K562 (cell line): ENCODE measurements around the gene NR1H3. TPM values are rescaled to one million over a fixed set of nuclear protein-coding genes. Genes with fewer than 3 reads are reported as not detected.

Source experiments
- ATAC-seq: fragments of 200-7000 bp; cut with Tn5 transposase; 3 replicates; pipeline ENCODE4 v1.9.1; 2020; ENCODE audit warnings: moderate library complexity
- BruUV-seq: library from RNA; stranded (reverse); fragments of 400-500 nt; replicated peaks from 2 replicates; lab custom pipeline; 2021; lab: Mats Ljungman, UMichigan
- CTCF ChIA-PET: fragments of 300-600 bp; formaldehyde crosslinking; extraction: SDS; loops from one replicate; lab custom pipeline; 2021; ENCODE audit warnings: low intra/inter-chr PET ratio; lab: Yijun Ruan, JAX
- POLR2A ChIA-PET: fragments of 300-600, 350-650 bp; sonication (Branson Sonifier 250); formaldehyde crosslinking; extraction: SDS; loops from one replicate; lab custom pipeline; 2021; ENCODE audit warnings: antibody characterized with exemption, inconsistent platforms; lab: Yijun Ruan, JAX
- DNase-seq, 4 experiments: peaks; one replicate each; pipeline versions ENCODE4 v3.0.0 to v3.0.0-alpha.2; 2011 to 2018; ENCODE audit warnings: low spot score in 3 of 4, mixed read lengths in 3 of 4; ENCODE audit errors: extremely low read depth in 1 of 4
- FAIRE-seq: peaks from 2 replicates; lab custom pipeline; 2011; peaks lifted over from hg19 to GRCh38; lab: Jason Lieb, UNC
- H2AFZ ChIP-seq: 2 replicates; pipeline ENCODE4 v1.6.0; 2011; ENCODE audit warnings: low read depth, low read length, control low read depth, inconsistent platforms
- H3K27ac ChIP-seq: fragments of 200-600 bp; 3 replicates; pipeline ENCODE4 v1.8.0; 2011; ENCODE audit warnings: low read depth, mild to moderate bottlenecking, control low read depth, inconsistent platforms, low read length, moderate library complexity, mixed read lengths; ENCODE audit errors: extremely low read depth
- H3K27me3 ChIP-seq, 2 experiments: fragments of 300-600 bp in 1 of 2; 2 replicates in 1 of 2; 3 replicates in 1 of 2; pipeline versions ENCODE4 v1.6.0 to v1.8.0; 2011; ENCODE audit warnings: inconsistent platforms in 2 of 2, low read length in 2 of 2, mild to moderate bottlenecking in 1 of 2, mixed read lengths in 1 of 2, moderate library complexity in 1 of 2; ENCODE audit not compliant: control insufficient read depth in 2 of 2, insufficient read depth in 2 of 2
- H3K36me3 ChIP-seq: fragments of 300-600 bp; 3 replicates; pipeline ENCODE4 v1.8.0; 2011; ENCODE audit warnings: mild to moderate bottlenecking, low read length, inconsistent platforms; ENCODE audit not compliant: control insufficient read depth, insufficient read depth
- H3K4me1 ChIP-seq, 2 experiments: fragments of 200-600 bp in 1 of 2; replicated peaks in 1 of 2; 2 replicates in 1 of 2; 3 replicates in 1 of 2; pipeline versions ENCODE4 v1.5.1 to v1.8.0; 2011; ENCODE audit warnings: inconsistent platforms in 2 of 2, low read length in 2 of 2, mild to moderate bottlenecking in 1 of 2, mixed read lengths in 1 of 2, moderate library complexity in 1 of 2; ENCODE audit not compliant: control insufficient read depth in 2 of 2, insufficient read depth in 2 of 2
- H3K4me2 ChIP-seq: 2 replicates; pipeline ENCODE4 v1.6.1; 2011; ENCODE audit warnings: low read length, control low read depth, inconsistent platforms, mixed read lengths; ENCODE audit not compliant: insufficient read depth
- H3K4me3 ChIP-seq: fragments of 200-600 bp; sonication (generic), shearing (Covaris generic); 2 replicates; pipeline ENCODE4 v1.5.1; 2016; ENCODE audit warnings: control low read depth, inconsistent platforms
- H3K79me2 ChIP-seq: fragments of 200-600 bp; 3 replicates; pipeline ENCODE4 v1.8.0; 2011; ENCODE audit warnings: low read length, inconsistent platforms; ENCODE audit not compliant: control insufficient read depth, insufficient read depth
- H3K9ac ChIP-seq, 2 experiments: 2 replicates each; pipeline versions ENCODE4 v1.6.0 to v1.6.1; 2011; ENCODE audit warnings: low read depth in 2 of 2, low read length in 2 of 2, control low read depth in 1 of 2, inconsistent platforms in 1 of 2, mild to moderate bottlenecking in 1 of 2, mixed read lengths in 1 of 2; ENCODE audit not compliant: insufficient read depth in 1 of 2
- H3K9me1 ChIP-seq: one replicate; pipeline ENCODE4 v1.6.0; 2011; ENCODE audit warnings: inconsistent platforms, mild to moderate bottlenecking, low read length, moderate library complexity; ENCODE audit not compliant: control insufficient read depth, insufficient read depth
- H3K9me3 ChIP-seq: replicated peaks from 2 replicates; pipeline ENCODE4 v1.5.1; 2011; ENCODE audit warnings: low read depth, low read length, inconsistent platforms; ENCODE audit not compliant: control insufficient read depth, insufficient read depth
- H4K20me1 ChIP-seq: replicated peaks from 2 replicates; pipeline ENCODE4 v1.6.1; 2011; ENCODE audit warnings: low read length, inconsistent platforms, mixed read lengths; ENCODE audit not compliant: control insufficient read depth, insufficient read depth
- AFF1 ChIP-seq, 2 experiments: fragments of 450-650 bp; IDR thresholded peaks; 2 replicates each; pipeline ENCODE4 v1.6.1; 2018; ENCODE audit warnings: mild to moderate bottlenecking in 2 of 2, low read depth in 1 of 2; ENCODE audit not compliant: partially characterized antibody in 2 of 2
- CCAR2 ChIP-seq: fragments of 200-400 bp; formaldehyde crosslinking; IDR thresholded peaks from 2 replicates; pipeline ENCODE4 v1.6.1; 2017; ENCODE audit warnings: mild to moderate bottlenecking, low read depth, low read length
- CHD4 ChIP-seq: fragments of 200-600 bp; sonication (generic); IDR thresholded peaks from 3 replicates; pipeline ENCODE4 v1.6.1; 2012; ENCODE audit warnings: low read depth, mild to moderate bottlenecking, mixed read lengths, low read length, inconsistent platforms; ENCODE audit not compliant: insufficient read depth, insufficient replicate concordance, poor library complexity, severe bottlenecking
- ETV6 ChIP-seq, 3 experiments: fragments of 150-350 bp in 1 of 3; sonication (generic) in 1 of 3; formaldehyde crosslinking in 1 of 3; IDR thresholded peaks; 2 replicates each; pipeline versions ENCODE4 v1.6.1 to v1.8.0; 2014 to 2022; ENCODE audit warnings: borderline replicate concordance in 2 of 3, low read depth in 2 of 3, antibody characterized with exemption in 1 of 3, low read length in 1 of 3, mild to moderate bottlenecking in 1 of 3, missing genetic modification reagents in 1 of 3
- GABPA ChIP-seq: fragments of 200-800 bp; sonication (Bioruptor generic); conservative IDR thresholded peaks from 2 replicates; pipeline ENCODE4 v1.6.1; 2016; ENCODE audit warnings: low read depth, missing genetic modification characterization, missing compliant biosample characterization
- KDM4B ChIP-seq, 2 experiments: fragments of 450-650 bp in 1 of 2; sonication (generic) in 1 of 2; IDR thresholded peaks; 2 replicates each; pipeline ENCODE4 v1.6.1; 2016 to 2017; ENCODE audit warnings: borderline replicate concordance in 2 of 2, antibody characterized with exemption in 1 of 2, low read depth in 1 of 2, mild to moderate bottlenecking in 1 of 2
- SAP30 ChIP-seq: fragments of 200-600 bp; sonication (generic); IDR thresholded peaks from 2 replicates; pipeline ENCODE4 v1.6.1; 2012; ENCODE audit warnings: borderline replicate concordance, low read depth, mild to moderate bottlenecking, moderate library complexity, low read length, control low read depth, inconsistent platforms; ENCODE audit not compliant: insufficient read depth, poor library complexity, severe bottlenecking
- SMARCA5 ChIP-seq: fragments of 450-650 bp; IDR thresholded peaks from 2 replicates; pipeline ENCODE4 v1.6.1; 2016
- WHSC1 ChIP-seq: IDR thresholded peaks from one replicate; pipeline ENCODE4 v1.6.1; 2012; ENCODE audit warnings: low read length, control low read depth, inconsistent platforms
- ZNF146 ChIP-seq: IDR thresholded peaks from one replicate; pipeline ENCODE4 v1.6.1; 2018; ENCODE audit warnings: missing compliant biosample characterization; ENCODE audit not compliant: unreplicated experiment
- ZNF695 ChIP-seq: fragments of 450-650 bp; formaldehyde crosslinking; IDR thresholded peaks from 2 replicates; pipeline ENCODE4 v1.4.0; 2020; ENCODE audit warnings: mild to moderate bottlenecking, moderate library complexity
- in situ Hi-C: fragments of 300-500 bp; cut with MboI; formaldehyde crosslinking; loops from 4 replicates; pipeline ENCODE4 v1.15.0; 2018; ENCODE audit warnings: inconsistent platforms, mixed read lengths
- intact Hi-C: fragments of 100-400 bp; cut with micrococcal nuclease; formaldehyde crosslinking; loops from 2 replicates; pipeline ENCODE4 v1.14.2; 2022
- polyA plus RNA-seq, 8 experiments: library from polyadenylated mRNA; depleted of rRNA in 4 of 8; stranded (reverse) in 5 of 8; unstranded in 3 of 8; fragments of >200 nt; fragmentation: Nextera tagmentation in 2 of 8; fragmentation: Illumina TruSeq in 1 of 8; extraction: Ambion mirVana in 2 of 8; extraction: Trizol in 1 of 8; gene quantifications; 2 replicates each; pipeline versions ENCODE4 v1.2.1 to v1.2.3, GENCODE V29; 2011 to 2014; ENCODE audit warnings: inconsistent platforms in 1 of 8, missing spikeins in 1 of 8
- total RNA-seq, 7 experiments: library from RNA; depleted of rRNA in 6 of 7; stranded (reverse); fragments of >200 nt in 6 of 7; fragmentation: Illumina TruSeq in 2 of 7; extraction: Trizol in 2 of 7; gene quantifications; 2 replicates each; pipeline versions ENCODE4 v1.2.1 to v1.2.3, GENCODE V29; 2011 to 2021; ENCODE audit warnings: low replicate concordance in 1 of 7
- TF ChIP-seq, protein P1 (sequence below): fragments of 250-450 bp; sonication (Bioruptor Pico); IDR thresholded peaks from 2 replicates; pipeline ENCODE4 v1.5.0; 2020; ENCODE audit warnings: mild to moderate bottlenecking, borderline replicate concordance
- TF ChIP-seq, protein P2 (sequence below): fragments of 200-800 bp; sonication (Bioruptor generic); IDR thresholded peaks from 2 replicates; pipeline ENCODE4 v1.6.1; 2017; ENCODE audit warnings: missing genetic modification characterization, missing compliant biosample characterization

NR1H3 gene
- total and polyA plus RNA-seq, 9 of the 15 experiments (the other 6 are each of a cell fraction or from before 2014, with no cell fraction given): 8.2 to 26.0 (median 11.9) TPM

DNA sequence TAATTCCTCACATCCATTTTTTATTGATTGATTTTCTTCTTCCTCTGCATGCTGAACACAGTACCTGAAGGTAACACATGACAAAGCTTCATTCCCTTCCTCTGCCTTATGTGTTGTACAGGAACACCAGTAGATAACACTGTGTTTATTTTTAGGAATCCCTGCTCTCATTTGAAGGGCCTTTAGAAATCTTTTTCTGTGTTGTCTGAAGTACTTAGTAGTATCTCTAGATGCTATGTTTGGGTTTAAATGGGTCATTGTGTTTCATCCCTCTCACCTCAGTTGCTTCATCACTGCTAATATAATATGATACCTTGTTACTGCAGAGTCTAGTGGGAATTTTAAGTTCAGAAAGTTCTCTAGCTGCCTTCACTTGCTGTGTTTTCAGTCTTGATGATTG, 22.3 kb downstream of the NR1H3 start:
- H3K4me2 ChIP-seq: no peak overlapping the region
- intact Hi-C loops (no loop called here), in situ Hi-C loops (no loop called here)
- POLR2A ChIA-PET: interaction anchor here (0.6 to 1.9 kb wide), 2 partner anchors 11 to 107 kb away, joined by 3 to 5 read pairs; no protein-coding TSS in a partner anchor
- H4K20me1 ChIP-seq: 0 out of 2 replicates have a peak, but pooled peaks cover 3% of the 10 kb centered on the region
- H3K27ac ChIP-seq: no peak overlapping the region
- H3K4me1 ChIP-seq: peaks cover 7 to 21% of the 10 kb centered on the region in 2 experiments
- H3K27me3 ChIP-seq: no peaks in the 10 kb centered on the region
- no peak overlapping the region for H3K4me3 ChIP-seq
- H3K9ac ChIP-seq: no peak overlapping the region
- H2AFZ ChIP-seq: no peak overlapping the region
- BruUV-seq: no TSS peak
- H3K9me1 ChIP-seq: peaks cover 4% of the 10 kb centered on the region
- H3K36me3 ChIP-seq: peaks cover 90% of the 10 kb centered on the region
- no peak for FAIRE-seq
- no peaks in the 10 kb centered on the region for H3K9me3 ChIP-seq
- peaks cover 7% of the 10 kb centered on the region for H3K79me2 ChIP-seq
- DNase-seq: no peak
- ATAC-seq: no peak
- CTCF ChIA-PET: no interaction called here
- TF ChIP-seq AFF1 (IDR thresholded peaks at IDR 0.05; ENCODE audit: low read depth in 1 of 2, partially characterized antibody in 2 of 2) (no peak), KDM4B (IDR thresholded peaks at IDR 0.05; ENCODE audit: borderline replicate concordance in 2 of 2, low read depth in 1 of 2) (no peak), SAP30 (no peak), ETV6 (IDR thresholded peaks at IDR 0.05; ENCODE audit: borderline replicate concordance in 1 of 2, low read depth in 2 of 2, low read length in 1 of 2) (no peak), ETV6 (CRISPR knock-in tag; IDR thresholded peaks at IDR 0.05; ENCODE audit: borderline replicate concordance) (no peak), ZNF146 (CRISPR knock-in tag) (no peak), CHD4 (no peak), GABPA (tag) (no peak), CCAR2 (no peak), SMARCA5 (no peak), ZNF695 (CRISPR knock-in tag) (no peak), WHSC1 (no peak)
- TF ChIP-seq, protein P1, sequence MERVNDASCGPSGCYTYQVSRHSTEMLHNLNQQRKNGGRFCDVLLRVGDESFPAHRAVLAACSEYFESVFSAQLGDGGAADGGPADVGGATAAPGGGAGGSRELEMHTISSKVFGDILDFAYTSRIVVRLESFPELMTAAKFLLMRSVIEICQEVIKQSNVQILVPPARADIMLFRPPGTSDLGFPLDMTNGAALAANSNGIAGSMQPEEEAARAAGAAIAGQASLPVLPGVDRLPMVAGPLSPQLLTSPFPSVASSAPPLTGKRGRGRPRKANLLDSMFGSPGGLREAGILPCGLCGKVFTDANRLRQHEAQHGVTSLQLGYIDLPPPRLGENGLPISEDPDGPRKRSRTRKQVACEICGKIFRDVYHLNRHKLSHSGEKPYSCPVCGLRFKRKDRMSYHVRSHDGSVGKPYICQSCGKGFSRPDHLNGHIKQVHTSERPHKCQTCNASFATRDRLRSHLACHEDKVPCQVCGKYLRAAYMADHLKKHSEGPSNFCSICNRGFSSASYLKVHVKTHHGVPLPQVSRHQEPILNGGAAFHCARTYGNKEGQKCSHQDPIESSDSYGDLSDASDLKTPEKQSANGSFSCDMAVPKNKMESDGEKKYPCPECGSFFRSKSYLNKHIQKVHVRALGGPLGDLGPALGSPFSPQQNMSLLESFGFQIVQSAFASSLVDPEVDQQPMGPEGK (CRISPR knock-in tag): no peak
- TF ChIP-seq, protein P2, sequence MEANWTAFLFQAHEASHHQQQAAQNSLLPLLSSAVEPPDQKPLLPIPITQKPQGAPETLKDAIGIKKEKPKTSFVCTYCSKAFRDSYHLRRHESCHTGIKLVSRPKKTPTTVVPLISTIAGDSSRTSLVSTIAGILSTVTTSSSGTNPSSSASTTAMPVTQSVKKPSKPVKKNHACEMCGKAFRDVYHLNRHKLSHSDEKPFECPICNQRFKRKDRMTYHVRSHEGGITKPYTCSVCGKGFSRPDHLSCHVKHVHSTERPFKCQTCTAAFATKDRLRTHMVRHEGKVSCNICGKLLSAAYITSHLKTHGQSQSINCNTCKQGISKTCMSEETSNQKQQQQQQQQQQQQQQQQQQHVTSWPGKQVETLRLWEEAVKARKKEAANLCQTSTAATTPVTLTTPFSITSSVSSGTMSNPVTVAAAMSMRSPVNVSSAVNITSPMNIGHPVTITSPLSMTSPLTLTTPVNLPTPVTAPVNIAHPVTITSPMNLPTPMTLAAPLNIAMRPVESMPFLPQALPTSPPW: no peak
